Measurements from ENCODE around the gene DHDH.
"Not testable (repeated sequence)": the region's sequence is repeated elsewhere in the genome, so short reads cannot be mapped to it uniquely, and the experiment has no call there.

Gene DHDH

GRCh38 chr19:48890551-48890950 lies 42.9 kb upstream of the DHDH start:
- no peak overlapping the region for H3K4me2 ChIP-seq (ENCODE audit: insufficient read depth, low read length)
- H3K4me3 ChIP-seq (ENCODE audit: low read depth in 1 of 2, low read length in 2 of 2): no peak overlapping the region
- H4K20me1 ChIP-seq (ENCODE audit: insufficient read depth, low read length): no peaks in the 10 kb centered on the region
- no peak for TF ChIP-seq CTCF (IDR thresholded peaks at IDR 0.05; ENCODE audit: borderline replicate concordance, extremely low read depth, low read length, poor library complexity, severe bottlenecking)
- H3K79me2 ChIP-seq (ENCODE audit: insufficient read depth, low read length): no peaks in the 10 kb centered on the region
- H3K36me3 ChIP-seq (ENCODE audit: insufficient read depth, low read length): no peaks in the 10 kb centered on the region
- no peaks in the 10 kb centered on the region for H3K4me1 ChIP-seq (ENCODE audit: insufficient read depth, low read length)
- DNase-seq (no peak), ATAC-seq (ENCODE audit: insufficient read depth, low read depth) (no peak)
- H2AFZ ChIP-seq (ENCODE audit: low read depth, low read length): no peak overlapping the region
- H3K9ac ChIP-seq (ENCODE audit: low read depth, low read length): no peak overlapping the region
- no peak overlapping the region for H3K27ac ChIP-seq (ENCODE audit: low read length)
- no peaks in the 10 kb centered on the region for H3K9me3 ChIP-seq (ENCODE audit: insufficient read depth, low read length, severe bottlenecking)
- no peaks in the 10 kb centered on the region for H3K27me3 ChIP-seq (ENCODE audit: insufficient read depth, low read length, poor library complexity)

GRCh38 chr19:48895226-48895625 lies 38.3 kb upstream of the DHDH start:
- H3K4me1 ChIP-seq (ENCODE audit: insufficient read depth, low read length): peaks cover 9% of the 10 kb centered on the region
- ATAC-seq (ENCODE audit: insufficient read depth, low read depth): no peak
- H3K27me3 ChIP-seq (ENCODE audit: insufficient read depth, low read length, poor library complexity): no peaks in the 10 kb centered on the region
- TF ChIP-seq EZH2 (IDR thresholded peaks at IDR 0.05; ENCODE audit: borderline replicate concordance, low read depth, low read length, severe bottlenecking) (no peak), CTCF (IDR thresholded peaks at IDR 0.05; ENCODE audit: borderline replicate concordance, extremely low read depth, low read length, poor library complexity, severe bottlenecking) (no peak)
- no peaks in the 10 kb centered on the region for H3K36me3 ChIP-seq (ENCODE audit: insufficient read depth, low read length)
- H2AFZ ChIP-seq (ENCODE audit: low read depth, low read length): no peak overlapping the region
- no peak overlapping the region for H3K4me2 ChIP-seq (ENCODE audit: insufficient read depth, low read length)
- no peaks in the 10 kb centered on the region for H4K20me1 ChIP-seq (ENCODE audit: insufficient read depth, low read length)
- H3K79me2 ChIP-seq (ENCODE audit: insufficient read depth, low read length): peaks cover under 1% of the 10 kb centered on the region
- H3K9me3 ChIP-seq (ENCODE audit: insufficient read depth, low read length, severe bottlenecking): no peaks in the 10 kb centered on the region
- DNase-seq: no peak
- no peak overlapping the region for H3K4me3 ChIP-seq (ENCODE audit: low read depth in 1 of 2, low read length in 2 of 2)
- H3K27ac ChIP-seq (ENCODE audit: low read length): no peak overlapping the region
- H3K9ac ChIP-seq (ENCODE audit: low read depth, low read length): no peak overlapping the region

GRCh38 chr19:48896191-48896720 lies 37.2 kb upstream of the DHDH start:
- Histone ChIP-seq H3K36me3 (ENCODE audit: insufficient read depth, low read length) (peaks cover 4% of the 10 kb centered on the region; the same call in 1 of the 2 replicates), H3K79me2 (ENCODE audit: insufficient read depth, low read length) (peaks cover 11% of the 10 kb centered on the region), H3K4me2 (ENCODE audit: insufficient read depth, low read length) (no peak overlapping the region), H3K4me3 (ENCODE audit: low read depth in 1 of 2, low read length in 2 of 2) (no peak overlapping the region), H3K27me3 (ENCODE audit: insufficient read depth, low read length, poor library complexity) (no peaks in the 10 kb centered on the region), H3K27ac (ENCODE audit: low read length) (no peak overlapping the region), H3K4me1 (ENCODE audit: insufficient read depth, low read length) (peaks cover 16% of the 10 kb centered on the region), H4K20me1 (ENCODE audit: insufficient read depth, low read length) (no peaks in the 10 kb centered on the region), H2AFZ (ENCODE audit: low read depth, low read length) (no peak overlapping the region), H3K9me3 (ENCODE audit: insufficient read depth, low read length, severe bottlenecking) (no peaks in the 10 kb centered on the region), H3K9ac (ENCODE audit: low read depth, low read length) (no peak overlapping the region)
- peak; percentile 43 for DNase-seq
- no peak for TF ChIP-seq EZH2 (IDR thresholded peaks at IDR 0.05; ENCODE audit: borderline replicate concordance, low read depth, low read length, severe bottlenecking)
- no peak for ATAC-seq (ENCODE audit: insufficient read depth, low read depth)

- peaks cover 24% of the 10 kb centered on the region for H3K4me1 ChIP-seq (ENCODE audit: insufficient read depth, low read length)
- no peak overlapping the region for H3K27ac ChIP-seq (ENCODE audit: low read length)
- no peak overlapping the region for H3K4me3 ChIP-seq (ENCODE audit: low read depth in 1 of 2, low read length in 2 of 2)
Observed at GRCh38 chr19:48897181-48897580, 36.3 kb upstream of the DHDH start.

GRCh38 chr19:48899386-48899749 lies 34.1 kb upstream of the DHDH start:
- Histone ChIP-seq H3K4me2 (ENCODE audit: insufficient read depth, low read length) (peak overlapping the region; percentile 68), H3K27ac (ENCODE audit: low read length) (peak overlapping the region; percentile 87), H2AFZ (ENCODE audit: low read depth, low read length) (peak overlapping the region; percentile 79), H3K4me1 (ENCODE audit: insufficient read depth, low read length) (peaks cover 30% of the 10 kb centered on the region), H3K36me3 (ENCODE audit: insufficient read depth, low read length) (peaks cover 21% of the 10 kb centered on the region), H3K4me3 (ENCODE audit: low read depth in 1 of 2, low read length in 2 of 2) (peak overlapping the region in 1 of 2 experiments; percentile 85; a peak in 2 of 4 replicates), H3K79me2 (ENCODE audit: insufficient read depth, low read length) (peaks cover 36% of the 10 kb centered on the region), H3K9ac (ENCODE audit: low read depth, low read length) (peak overlapping the region; percentile 47)
- DNase-seq; H4K20me1 ChIP-seq (ENCODE audit: insufficient read depth, low read length); H3K9me3 ChIP-seq (ENCODE audit: insufficient read depth, low read length, severe bottlenecking); H3K27me3 ChIP-seq (ENCODE audit: insufficient read depth, low read length, poor library complexity); ATAC-seq (ENCODE audit: insufficient read depth, low read depth): not testable (repeated sequence)

More at GRCh38 chr19:48897181-48897580, 36.3 kb upstream of the DHDH start:
- H3K9ac ChIP-seq (ENCODE audit: low read depth, low read length): no peak overlapping the region
- no peaks in the 10 kb centered on the region for H3K9me3 ChIP-seq (ENCODE audit: insufficient read depth, low read length, severe bottlenecking)
- no peak for ATAC-seq (ENCODE audit: insufficient read depth, low read depth)
- no peak overlapping the region for H2AFZ ChIP-seq (ENCODE audit: low read depth, low read length)
- DNase-seq: no peak
- H3K27me3 ChIP-seq (ENCODE audit: insufficient read depth, low read length, poor library complexity): no peaks in the 10 kb centered on the region
- no peaks in the 10 kb centered on the region for H4K20me1 ChIP-seq (ENCODE audit: insufficient read depth, low read length)
- H3K79me2 ChIP-seq (ENCODE audit: insufficient read depth, low read length): peaks cover 19% of the 10 kb centered on the region
- H3K36me3 ChIP-seq (ENCODE audit: insufficient read depth, low read length): peaks cover 11% of the 10 kb centered on the region
- H3K4me2 ChIP-seq (ENCODE audit: insufficient read depth, low read length): no peak overlapping the region
- TF ChIP-seq EZH2 (IDR thresholded peaks at IDR 0.05; ENCODE audit: borderline replicate concordance, low read depth, low read length, severe bottlenecking) (no peak), CTCF (IDR thresholded peaks at IDR 0.05; ENCODE audit: borderline replicate concordance, extremely low read depth, low read length, poor library complexity, severe bottlenecking) (no peak)

Data from DND-41 (cell line).